Testis (tissue), 2 donors: ENCODE measurements around the gene MEF2A.

Source experiments
- CTCF ChIP-seq, 3 experiments: fragments of 450-650 bp in 2 of 3; fragments of 200-600 bp in 1 of 3; sonication (generic) in 1 of 3; IDR thresholded peaks; one replicate each; pipeline ENCODE4 v1.5.1; 2016 to 2019; ENCODE audit warnings: antibody characterized with exemption in 3 of 3, mild to moderate bottlenecking in 2 of 3, moderate library complexity in 1 of 3
- POLR2A ChIP-seq: fragments of 450-650 bp; IDR thresholded peaks from one replicate; pipeline ENCODE4 v1.6.1; 2017; ENCODE audit warnings: antibody characterized with exemption, mild to moderate bottlenecking, moderate library complexity

GRCh38 chr15:99706557-99707303 is 140.9 kb downstream of the MEF2A start:
- TF ChIP-seq CTCF (IDR thresholded peaks at IDR 0.05) (no peak), POLR2A (no peak)
